GM19463 (cell line): ENCODE results near the gene OR10H5.
"Not testable (repeated sequence)": the region's sequence is repeated elsewhere in the genome, so short reads cannot be mapped to it uniquely, and the experiment has no call there.

Experiments
- ATAC-seq: cut with Tn5 transposase; IDR thresholded peaks from one replicate; pipeline ENCODE4 v1.9.1; 2021; ENCODE audit warnings: mild to moderate bottlenecking, moderate library complexity; ENCODE audit not compliant: unreplicated experiment

OR10H5 gene

GRCh38 chr19:15843203-15843893 lies 55.9 kb downstream of the OR10H5 start:
- ATAC-seq, result no peak

- ATAC-seq, result not testable (repeated sequence)
These were observed 56.4 kb downstream of the OR10H5 start for GRCh38 chr19:15843894-15844222.

GRCh38 chr19:15846923-15847322 lies 59.5 kb downstream of the OR10H5 start:
- no peak for ATAC-seq

GRCh38 chr19:15850385-15850784 lies 62.9 kb downstream of the OR10H5 start:
- no peak for ATAC-seq
